PC-3 (cell line): ENCODE measurements around the gene IKZF1. TPM values are rescaled to one million over a fixed set of nuclear protein-coding genes. Genes with fewer than 3 reads are reported as not detected.

ENCODE experiments used
- ATAC-seq: fragments of 200-7000 bp; cut with Tn5 transposase; 2 replicates; pipeline ENCODE4 v1.9.1; 2020; ENCODE audit warnings: mild to moderate bottlenecking, moderate library complexity
- BruUV-seq: library from RNA; stranded (reverse); fragments of 400-500 nt; replicated peaks from 2 replicates; lab custom pipeline; 2021; lab: Mats Ljungman, UMichigan
- CTCF ChIA-PET: fragments of 300-600 bp; sonication (Branson Sonifier 250); formaldehyde crosslinking; loops from one replicate; lab custom pipeline; 2022; ENCODE audit warnings: antibody characterized with exemption; lab: Charles Lee
- POLR2A ChIA-PET: fragments of 300-600 bp; sonication (Branson Sonifier 250); formaldehyde crosslinking; loops from one replicate; lab custom pipeline; 2022; ENCODE audit warnings: antibody characterized with exemption; ENCODE audit not compliant: unreplicated experiment; lab: Charles Lee
- DNase-seq: peaks from one replicate; pipeline ENCODE4 v3.0.0-alpha.2; 2015
- H2AFZ ChIP-seq: fragments of 300-600 bp; sonication (generic); 2 replicates; pipeline ENCODE4 v1.6.0; 2016; ENCODE audit warnings: antibody characterized with exemption, low read length
- H3F3A ChIP-seq: fragments of 300-600 bp; sonication (generic); one replicate; pipeline ENCODE4 v1.6.0; 2017; ENCODE audit warnings: antibody characterized with exemption, low read length, control low read depth, mild to moderate bottlenecking; ENCODE audit not compliant: unreplicated experiment
- H3K27ac ChIP-seq: fragments of 300-600 bp; sonication (generic); 2 replicates; pipeline ENCODE4 v1.5.1; 2016; ENCODE audit warnings: mild to moderate bottlenecking, low read length
- H3K27me3 ChIP-seq: fragments of 300-600 bp; sonication (generic); 2 replicates; pipeline ENCODE4 v1.6.1; 2016; ENCODE audit warnings: low read length, mixed read lengths
- H3K36me3 ChIP-seq: fragments of 300-600 bp; sonication (generic); 2 replicates; pipeline ENCODE4 v1.6.1; 2016; ENCODE audit warnings: low read depth, mixed run types, low read length, mixed read lengths
- H3K4me1 ChIP-seq: fragments of 300-600 bp; sonication (generic); 2 replicates; pipeline ENCODE4 v1.5.1; 2016; ENCODE audit warnings: low read length; ENCODE audit not compliant: insufficient read depth
- H3K4me2 ChIP-seq: fragments of 300-600 bp; sonication (generic); 2 replicates; pipeline ENCODE4 v1.6.0; 2016; ENCODE audit warnings: low read length
- H3K4me3 ChIP-seq: fragments of 300-600 bp; sonication (generic); 2 replicates; pipeline ENCODE4 v1.5.1; 2016; ENCODE audit warnings: mild to moderate bottlenecking, low read length, mixed read lengths
- H3K79me2 ChIP-seq: fragments of 300-600 bp; sonication (generic); 2 replicates; pipeline ENCODE4 v1.6.1; 2017; ENCODE audit warnings: low read length, mixed read lengths
- H3K9ac ChIP-seq: fragments of 300-600 bp; sonication (generic); 2 replicates; pipeline ENCODE4 v1.6.0; 2016; ENCODE audit warnings: mild to moderate bottlenecking, low read length
- H3K9me2 ChIP-seq: fragments of 300-600 bp; sonication (generic); replicated peaks from 2 replicates; pipeline ENCODE4 v1.6.1; 2016; ENCODE audit warnings: mixed run types, low read length, mixed read lengths
- H3K9me3 ChIP-seq: fragments of 300-600 bp; sonication (generic); 2 replicates; pipeline ENCODE4 v1.6.1; 2016; ENCODE audit warnings: low read length, mixed read lengths
- H4K20me1 ChIP-seq: fragments of 300-600 bp; sonication (generic); 2 replicates; pipeline ENCODE4 v1.6.1; 2016; ENCODE audit warnings: low read length, mixed read lengths
- CTCF ChIP-seq: fragments of 300-600 bp; sonication (generic); conservative IDR thresholded peaks from 2 replicates; pipeline ENCODE4 v1.5.1; 2017; ENCODE audit warnings: antibody characterized with exemption, low read depth, mild to moderate bottlenecking, low read length
- EZH2 ChIP-seq: fragments of 300-600 bp; sonication (generic); IDR thresholded peaks from one replicate; pipeline ENCODE4 v1.6.1; 2017; ENCODE audit warnings: antibody characterized with exemption, mild to moderate bottlenecking, low read length; ENCODE audit not compliant: unreplicated experiment
- EZH2phosphoT487 ChIP-seq: fragments of 300-600 bp; sonication (generic); IDR thresholded peaks from 2 replicates; pipeline ENCODE4 v1.6.1; 2018; ENCODE audit warnings: mild to moderate bottlenecking, antibody characterized with exemption, low read length, borderline replicate concordance
- intact Hi-C: fragments of 100-400 bp; cut with micrococcal nuclease; formaldehyde crosslinking; loops from 2 replicates; pipeline ENCODE4 v1.9.0; 2023
- total RNA-seq: library from RNA; depleted of rRNA; stranded (reverse); fragments of >200 nt; gene quantifications from 2 replicates; pipeline ENCODE4 v1.2.3, GENCODE V29; 2014

The IKZF1 gene
- total RNA-seq, 1 experiment from 2014 or later: not detected

- Histone ChIP-seq H3K79me2 (no peaks in the 10 kb centered on the region), H3K4me2 (no peak overlapping the region), H4K20me1 (no peaks in the 10 kb centered on the region), H3K9me3 (no peaks in the 10 kb centered on the region), H3K4me1 (no peaks in the 10 kb centered on the region), H3F3A (no peaks in the 10 kb centered on the region), H3K27ac (no peak overlapping the region), H3K4me3 (no peak overlapping the region), H3K9me2 (no peaks in the 10 kb centered on the region), H2AFZ (no peak overlapping the region), H3K27me3 (peaks cover 28% of the 10 kb centered on the region), H3K9ac (no peak overlapping the region), H3K36me3 (no peaks in the 10 kb centered on the region)
- no TSS peak for BruUV-seq
- intact Hi-C loops: no loop called here
- no peak for ATAC-seq
- TF ChIP-seq EZH2 (no peak), EZH2phosphoT487 (no peak), CTCF (no peak)
- ChIA-PET CTCF (no interaction called here), POLR2A (no interaction called here)
- DNase-seq: no peak
Measured at GRCh38 chr7:50411332-50411731, 106.8 kb downstream of the IKZF1 start.

- H3K4me2 ChIP-seq: no peak overlapping the region
- H3K4me3 ChIP-seq: no peak overlapping the region
- no peaks in the 10 kb centered on the region for H3K79me2 ChIP-seq
- DNase-seq: no peak
- no peak for ATAC-seq
- H3K27ac ChIP-seq: no peak overlapping the region
- H4K20me1 ChIP-seq: no peaks in the 10 kb centered on the region
- no TSS peak for BruUV-seq
- H3K9me3 ChIP-seq: no peaks in the 10 kb centered on the region
- peaks cover 11% of the 10 kb centered on the region for H3K27me3 ChIP-seq
- no peaks in the 10 kb centered on the region for H3K36me3 ChIP-seq
- intact Hi-C loops: no loop called here
- no peaks in the 10 kb centered on the region for H3F3A ChIP-seq
- no peaks in the 10 kb centered on the region for H3K9me2 ChIP-seq
- ChIA-PET CTCF (no interaction called here), POLR2A (no interaction called here)
- H3K9ac ChIP-seq: no peak overlapping the region
- no peak for TF ChIP-seq CTCF
- TF ChIP-seq EZH2: no peak
- TF ChIP-seq EZH2phosphoT487: no peak
- no peak overlapping the region for H2AFZ ChIP-seq
- H3K4me1 ChIP-seq: no peaks in the 10 kb centered on the region
Measured at GRCh38 chr7:50412973-50413372, 108.5 kb downstream of the IKZF1 start.

DNA sequence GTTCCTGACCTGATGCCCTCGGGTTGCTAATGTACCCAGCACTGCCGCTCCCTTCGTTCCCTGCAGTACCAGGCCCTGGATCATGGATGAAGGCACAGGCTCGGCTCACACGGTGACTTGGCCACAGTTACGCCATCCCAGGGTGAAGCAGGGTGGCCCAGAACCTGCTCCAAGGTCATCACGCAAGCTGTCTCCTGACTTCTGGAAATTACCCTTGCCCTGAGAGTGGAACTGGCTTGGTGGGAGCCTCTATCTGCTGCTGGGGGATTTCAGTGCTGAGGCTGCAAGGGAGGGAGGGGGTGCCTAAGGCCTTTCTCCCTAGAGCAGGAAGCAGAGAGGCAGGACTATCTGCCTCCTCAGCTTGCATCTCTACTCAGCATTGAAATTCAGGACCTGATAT, 109.0 kb downstream of the IKZF1 start:
- Histone ChIP-seq H3F3A (no peaks in the 10 kb centered on the region), H3K9me2 (no peaks in the 10 kb centered on the region), H2AFZ (no peak overlapping the region), H3K79me2 (no peaks in the 10 kb centered on the region), H3K4me3 (no peak overlapping the region), H3K9ac (no peak overlapping the region), H3K9me3 (no peaks in the 10 kb centered on the region), H3K4me1 (no peaks in the 10 kb centered on the region), H3K36me3 (no peaks in the 10 kb centered on the region), H4K20me1 (no peaks in the 10 kb centered on the region), H3K4me2 (no peak overlapping the region), H3K27me3 (peaks cover 5% of the 10 kb centered on the region; the same call in 1 of the 2 replicates), H3K27ac (no peak overlapping the region)
- ChIA-PET CTCF (interaction anchor here (0.6 kb wide), 1 partner anchor 270 kb away, joined by 4 read pairs; no protein-coding TSS in a partner anchor), POLR2A (interaction anchor here (0.6 kb wide), 1 partner anchor 39 kb away, joined by 3 read pairs; no protein-coding TSS in a partner anchor)
- ATAC-seq: no peak
- DNase-seq: no peak
- intact Hi-C loops: no loop called here
- TF ChIP-seq EZH2 (no peak), CTCF (no peak), EZH2phosphoT487 (no peak)
- no TSS peak for BruUV-seq
